Activated CD4-positive, alpha-beta memory T cell treated with anti-CD3 and anti-CD28 coated beads, Interleukin-2, amount 10 ng/mL, durations not matched to agents 7 days and 5 days (primary cell): ENCODE results near the gene SNX12. TPM values are rescaled to one million over a fixed set of nuclear protein-coding genes. Genes with fewer than 3 reads are reported as not detected.

Source experiments
- CTCF ChIA-PET: fragments of 350-600 bp; sonication (Branson Sonifier 250); formaldehyde crosslinking; loops from one replicate; lab custom pipeline; 2021; ENCODE audit warnings: antibody characterized with exemption, inconsistent platforms; lab: Charles Lee
- POLR2A ChIA-PET: fragments of 350-600 bp; sonication (Branson Sonifier 250); formaldehyde crosslinking; loops from one replicate; lab custom pipeline; 2021; ENCODE audit warnings: antibody characterized with exemption; lab: Charles Lee
- DNase-seq: peaks from one replicate; pipeline ENCODE4 v3.0.0-alpha.2; 2020
- H3K27ac Mint-ChIP-seq: one replicate; pipeline ENCODE4 v1.8.0; 2021; ENCODE audit warnings: mild to moderate bottlenecking, mixed read lengths
- H3K27me3 Mint-ChIP-seq: one replicate; pipeline ENCODE4 v1.8.0; 2021; ENCODE audit warnings: mixed read lengths
- H3K36me3 Mint-ChIP-seq: one replicate; pipeline ENCODE4 v1.8.0; 2021; ENCODE audit warnings: low read depth, mixed read lengths
- H3K4me1 Mint-ChIP-seq: one replicate; pipeline ENCODE4 v1.8.0; 2021; ENCODE audit warnings: mixed read lengths
- H3K4me3 Mint-ChIP-seq: one replicate; pipeline ENCODE4 v1.8.0; 2021; ENCODE audit warnings: mild to moderate bottlenecking, mixed read lengths
- H3K9me3 Mint-ChIP-seq: one replicate; pipeline ENCODE4 v1.8.0; 2021; ENCODE audit warnings: mixed read lengths
- total RNA-seq, 2 experiments: library from RNA; stranded (reverse); gene quantifications; one replicate each; pipeline ENCODE4 v1.2.3, GENCODE V29; 2021

The SNX12 gene
- total RNA-seq, 2 experiments from 2014 or later: 43.2 to 43.5 TPM

GRCh38 chrX:71017396-71017939 lies 50.7 kb downstream of the SNX12 start:
- Mint-ChIP-seq H3K27me3 (no peaks in the 10 kb centered on the region), H3K9me3 (no peaks in the 10 kb centered on the region), H3K36me3 (no peaks in the 10 kb centered on the region), H3K27ac (no peak overlapping the region), H3K4me1 (no peaks in the 10 kb centered on the region), H3K4me3 (no peak overlapping the region)
- no peak for DNase-seq
- ChIA-PET POLR2A (no interaction called here), CTCF (interaction anchor here (0.9 kb wide), 1 partner anchor 8 kb away, joined by 3 read pairs; no protein-coding TSS in a partner anchor)

Other genes starting within 250 kb of the SNX12 start
- not detected for gene TEX11, start 159.6 kb downstream of the SNX12 start, total RNA-seq
- gene SLC7A3, start 137.2 kb downstream of the SNX12 start, total RNA-seq: not detected
- gene FOXO4, start 27.5 kb upstream of the SNX12 start, total RNA-seq: 10 to 100 TPM; 18.4 to 20.4 TPM
- gene CXorf65, start 38.4 kb upstream of the SNX12 start, total RNA-seq: 10 to 100 TPM; 26.4 to 29.9 TPM
- gene IL2RG, start 43.2 kb upstream of the SNX12 start, total RNA-seq: 100 to 1,000 TPM; 633 to 637 TPM
- 10 to 100 TPM; 56.5 to 61.3 TPM for gene MED12, start 50.3 kb upstream of the SNX12 start, total RNA-seq
- 1 to 10 TPM in 1 of 2 experiments, under 1 TPM in 1; 0.90 to 1.2 TPM for gene NLGN3, start 76.5 kb upstream of the SNX12 start, total RNA-seq
- not detected for gene GJB1, start 154.9 kb upstream of the SNX12 start, total RNA-seq
- 10 to 100 TPM; 21.5 to 22.2 TPM for gene ZMYM3, start 185.8 kb upstream of the SNX12 start, total RNA-seq
- 100 to 1,000 TPM; 376 to 400 TPM for gene NONO, start 215.3 kb upstream of the SNX12 start, total RNA-seq
- gene ITGB1BP2, start 233.4 kb upstream of the SNX12 start, total RNA-seq: 1 to 10 TPM; 2.9 to 4.4 TPM